GM08714 (cell line): ENCODE measurements around the gene FGF21.

Experiments used
- H3K4me3 ChIP-seq: fragments of 200-500 bp; sonication (Bioruptor generic); 2 replicates; pipeline ENCODE4 v1.5.1; 2014; ENCODE audit warnings: mild to moderate bottlenecking, low read length, inconsistent platforms
- ZNF274 ChIP-seq: IDR thresholded peaks from 2 replicates; pipeline ENCODE4 v1.6.1; 2012; ENCODE audit warnings: mild to moderate bottlenecking, low read depth, low read length

The FGF21 gene

GRCh38 chr19:48740164-48740972 lies 15.0 kb upstream of the FGF21 start, which contains the start of gene RASIP1:
Gene RASIP1 (minus strand): TSS chr19:48740610. CDS start chr19:48740282, 328 bp downstream.
- no peak for TF ChIP-seq ZNF274
- H3K4me3 ChIP-seq = no peak within 1 kb of the TSS

GRCh38 chr19:48741129-48741999 lies 14.0 kb upstream of the FGF21 start:
- TF ChIP-seq ZNF274 = no peak
- no peak overlapping the region for H3K4me3 ChIP-seq

GRCh38 chr19:48742096-48742495 lies 13.2 kb upstream of the FGF21 start:
- TF ChIP-seq ZNF274 = no peak
- no peak overlapping the region for H3K4me3 ChIP-seq

GRCh38 chr19:48745208-48745995 lies 9.9 kb upstream of the FGF21 start:
- no peak overlapping the region for H3K4me3 ChIP-seq
- TF ChIP-seq ZNF274 = no peak

- no peak overlapping the region for H3K4me3 ChIP-seq
- no peak for TF ChIP-seq ZNF274
These were observed 9.2 kb upstream of the FGF21 start for GRCh38 chr19:48746110-48746509.

GRCh38 chr19:48746738-48747575 lies 8.4 kb upstream of the FGF21 start, which contains the start of gene IZUMO1:
Gene IZUMO1 (minus strand): TSS chr19:48746909. CDS start chr19:48745859, 1,050 bp downstream.
- no peak within 1 kb of the TSS for H3K4me3 ChIP-seq
- TF ChIP-seq ZNF274 = no peak

- TF ChIP-seq ZNF274 = no peak
- no peak overlapping the region for H3K4me3 ChIP-seq
These were observed 5.6 kb upstream of the FGF21 start for GRCh38 chr19:48749571-48750198.

- no peak overlapping the region for H3K4me3 ChIP-seq
- TF ChIP-seq ZNF274 = no peak
These were observed 5.0 kb upstream of the FGF21 start for GRCh38 chr19:48750351-48750750.

- no peak for TF ChIP-seq ZNF274
- H3K4me3 ChIP-seq = no peak overlapping the region
These were observed 4.4 kb upstream of the FGF21 start for GRCh38 chr19:48750771-48751504.

- no peak for TF ChIP-seq ZNF274
- no peak overlapping the region for H3K4me3 ChIP-seq
These were observed 3.4 kb upstream of the FGF21 start for GRCh38 chr19:48751845-48752495.

- no peak for TF ChIP-seq ZNF274
- H3K4me3 ChIP-seq = no peak within 1 kb of the TSS
These were observed 2.6 kb upstream of the FGF21 start, which contains the start of gene FUT1 for GRCh38 chr19:48752496-48753365. Gene FUT1 (minus strand): TSS chr19:48752641. CDS start chr19:48751281, 1,360 bp downstream.
